ENCODE data around the gene ZNF486. TPM values are rescaled to one million over a fixed set of nuclear protein-coding genes. Genes with fewer than 3 reads are reported as not detected.
"Not testable (repeated sequence)": the region's sequence is repeated elsewhere in the genome, so short reads cannot be mapped to it uniquely, and the experiment has no call there.

The ZNF486 gene
- total RNA-seq, 1 donor from 2014 or later, result 65.9 TPM

- no peak for DNase-seq (ENCODE audit: low spot score)
These were observed 66.1 kb downstream of the ZNF486 start for GRCh38 chr19:20233105-20233504.

GRCh38 chr19:20235156-20235555 lies 68.1 kb downstream of the ZNF486 start:
- DNase-seq (ENCODE audit: low spot score), result no peak

GRCh38 chr19:20237773-20238623 lies 71.0 kb downstream of the ZNF486 start:
- DNase-seq (ENCODE audit: low spot score), result peak; percentile 94

GRCh38 chr19:20243629-20244028 lies 76.6 kb downstream of the ZNF486 start:
- DNase-seq (ENCODE audit: low spot score), result no peak

GRCh38 chr19:20244356-20244755 lies 77.3 kb downstream of the ZNF486 start:
- DNase-seq (ENCODE audit: low spot score), result no peak

- DNase-seq (ENCODE audit: low spot score), result no peak
These were observed 78.3 kb downstream of the ZNF486 start for GRCh38 chr19:20245309-20245708.

- DNase-seq (ENCODE audit: low spot score), result peak; percentile 59
These were observed 80.1 kb downstream of the ZNF486 start for GRCh38 chr19:20247016-20247683.

- DNase-seq (ENCODE audit: low spot score), result not testable (repeated sequence)
These were observed 81.2 kb downstream of the ZNF486 start for GRCh38 chr19:20248258-20248657.

Other genes with a start within 250 kb of the ZNF486 start
- gene ZNF682, start 127.7 kb upstream of the ZNF486 start, total RNA-seq, result 26.2 TPM
- 39.2 TPM for gene ZNF90, start 89.2 kb upstream of the ZNF486 start, total RNA-seq

Data from ureter (tissue), 1 donor.